Islet of Langerhans (tissue), 1 donor: Measurements from ENCODE around the gene SDK1.
"Not testable (repeated sequence)": the region's sequence is repeated elsewhere in the genome, so short reads cannot be mapped to it uniquely, and the experiment has no call there.

Source experiments
- FAIRE-seq: peaks from one replicate; lab custom pipeline; 2011; peaks lifted over from hg19 to GRCh38; lab: Jason Lieb, UNC

The SDK1 gene

GRCh38 chr7:4080954-4081353 is 779.9 kb downstream of the SDK1 start:
- no peak for FAIRE-seq

GRCh38 chr7:4083513-4083912 is 782.5 kb downstream of the SDK1 start:
- FAIRE-seq = no peak

- FAIRE-seq = no peak
These were observed 783.2 kb downstream of the SDK1 start for GRCh38 chr7:4084271-4084670.

GRCh38 chr7:4085937-4086691 is 785.1 kb downstream of the SDK1 start:
- no peak for FAIRE-seq

GRCh38 chr7:4086723-4087122 is 785.7 kb downstream of the SDK1 start:
- no peak for FAIRE-seq

- FAIRE-seq = no peak
These were observed 790.7 kb downstream of the SDK1 start for GRCh38 chr7:4091767-4092166.

- no peak for FAIRE-seq
These were observed 792.0 kb downstream of the SDK1 start for GRCh38 chr7:4093035-4093434.

- no peak for FAIRE-seq
These were observed 792.4 kb downstream of the SDK1 start for GRCh38 chr7:4093483-4093882.

- FAIRE-seq = not testable (repeated sequence)
These were observed 793.1 kb downstream of the SDK1 start for GRCh38 chr7:4094158-4094557.

GRCh38 chr7:4097001-4097609 is 796.1 kb downstream of the SDK1 start:
- no peak for FAIRE-seq

- no peak for FAIRE-seq
These were observed 797.1 kb downstream of the SDK1 start for GRCh38 chr7:4098169-4098568.

- no peak for FAIRE-seq
These were observed 798.6 kb downstream of the SDK1 start for GRCh38 chr7:4099651-4100050.

GRCh38 chr7:4100148-4100547 is 799.1 kb downstream of the SDK1 start:
- no peak for FAIRE-seq

- no peak for FAIRE-seq
These were observed 799.6 kb downstream of the SDK1 start for GRCh38 chr7:4100691-4101090.

GRCh38 chr7:4102231-4102841 is 801.3 kb downstream of the SDK1 start:
- no peak for FAIRE-seq

GRCh38 chr7:4103352-4104091 is 802.5 kb downstream of the SDK1 start:
- FAIRE-seq = no peak

- no peak for FAIRE-seq
These were observed 806.8 kb downstream of the SDK1 start for GRCh38 chr7:4107839-4108238.

- no peak for FAIRE-seq
These were observed 807.9 kb downstream of the SDK1 start for GRCh38 chr7:4108951-4109350.

GRCh38 chr7:4109481-4110110 is 808.5 kb downstream of the SDK1 start:
- FAIRE-seq = no peak

- FAIRE-seq = no peak
These were observed 809.4 kb downstream of the SDK1 start for GRCh38 chr7:4110438-4110837.

- no peak for FAIRE-seq
These were observed 810.1 kb downstream of the SDK1 start for GRCh38 chr7:4111166-4111565.

- FAIRE-seq = no peak
These were observed 812.2 kb downstream of the SDK1 start for GRCh38 chr7:4113271-4113670.

GRCh38 chr7:4113976-4114375 is 812.9 kb downstream of the SDK1 start:
- no peak for FAIRE-seq
